ENCODE measurements around the gene MAGEA6. TPM values are rescaled to one million over a fixed set of nuclear protein-coding genes. Genes with fewer than 3 reads are reported as not detected.
"Not testable (repeated sequence)": the region's sequence is repeated elsewhere in the genome, so short reads cannot be mapped to it uniquely, and the experiment has no call there.

The MAGEA6 gene
- total RNA-seq, 1 donor from 2014 or later: not detected

DNA sequence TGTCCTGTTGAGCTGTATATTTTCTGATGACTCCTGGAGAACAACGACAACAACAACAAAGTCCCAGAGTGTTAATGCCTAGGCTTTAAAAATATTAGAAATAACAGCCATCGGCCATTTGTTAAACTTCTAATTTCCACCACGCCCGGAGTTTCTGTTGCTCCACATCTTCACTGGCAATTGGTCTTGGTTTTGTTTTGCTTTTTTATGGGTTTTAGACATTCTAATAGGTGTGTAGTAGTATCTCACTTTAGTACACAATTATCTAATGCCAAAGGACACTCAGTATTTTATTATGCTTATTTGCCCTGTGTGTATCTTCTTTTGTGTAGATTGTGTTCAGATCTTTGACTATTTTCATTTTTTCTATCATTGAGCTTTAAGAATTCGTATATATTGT lies 30.9 kb downstream of the MAGEA6 start:
- Histone ChIP-seq H3K27me3 (ENCODE audit: control insufficient read depth, insufficient read depth, low read length) (no peaks in the 10 kb centered on the region), H3K36me3 (ENCODE audit: control insufficient read depth, insufficient read depth, low read length) (no peaks in the 10 kb centered on the region), H3K4me3 (ENCODE audit: low read depth, low read length) (no peak overlapping the region)
- no peak for DNase-seq (ENCODE audit: low read depth)
- TF ChIP-seq CTCF (IDR thresholded peaks at IDR 0.05; ENCODE audit: insufficient read depth, low read length, poor library complexity, severe bottlenecking): no peak

DNA sequence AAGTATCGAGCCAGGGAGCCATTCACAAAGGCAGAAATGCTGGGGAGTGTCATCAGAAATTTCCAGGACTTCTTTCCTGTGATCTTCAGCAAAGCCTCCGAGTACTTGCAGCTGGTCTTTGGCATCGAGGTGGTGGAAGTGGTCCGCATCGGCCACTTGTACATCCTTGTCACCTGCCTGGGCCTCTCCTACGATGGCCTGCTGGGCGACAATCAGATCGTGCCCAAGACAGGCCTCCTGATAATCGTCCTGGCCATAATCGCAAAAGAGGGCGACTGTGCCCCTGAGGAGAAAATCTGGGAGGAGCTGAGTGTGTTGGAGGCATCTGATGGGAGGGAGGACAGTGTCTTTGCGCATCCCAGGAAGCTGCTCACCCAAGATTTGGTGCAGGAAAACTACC lies 33.0 kb downstream of the MAGEA6 start:
- not testable (repeated sequence) for H3K27me3 ChIP-seq (ENCODE audit: control insufficient read depth, insufficient read depth, low read length); H3K4me3 ChIP-seq (ENCODE audit: low read depth, low read length); DNase-seq (ENCODE audit: low read depth); H3K36me3 ChIP-seq (ENCODE audit: control insufficient read depth, insufficient read depth, low read length)

DNA sequence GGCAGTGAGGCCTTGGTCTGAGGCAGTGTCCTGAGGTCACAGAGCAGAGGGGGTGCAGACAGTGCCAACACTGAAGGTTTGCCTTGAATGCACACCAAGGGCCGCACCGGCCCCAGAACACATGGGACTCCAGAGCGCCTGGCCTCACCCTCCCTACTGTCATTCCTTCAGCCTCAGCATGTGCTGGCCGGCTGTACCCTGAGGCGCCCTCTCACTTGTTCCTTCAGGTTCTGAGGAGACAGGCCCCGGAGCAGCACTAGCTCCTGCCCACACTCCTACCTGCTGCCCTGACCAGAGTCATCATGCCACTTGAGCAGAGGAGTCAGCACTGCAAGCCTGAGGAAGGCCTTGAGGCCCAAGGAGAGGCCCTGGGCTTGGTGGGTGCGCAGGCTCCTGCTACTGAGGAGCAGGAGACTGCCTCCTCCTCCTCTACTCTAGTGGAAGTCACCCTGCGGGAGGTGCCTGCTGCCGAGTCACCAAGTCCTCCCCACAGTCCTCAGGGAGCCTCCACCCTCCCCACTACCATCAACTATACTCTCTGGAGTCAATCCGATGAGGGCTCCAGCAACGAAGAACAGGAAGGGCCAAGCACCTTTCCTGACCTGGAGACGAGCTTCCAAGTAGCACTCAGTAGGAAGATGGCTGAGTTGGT lies 33.5 kb downstream of the MAGEA6 start:
- Histone ChIP-seq H3K36me3 (ENCODE audit: control insufficient read depth, insufficient read depth, low read length) (no peaks in the 10 kb centered on the region), H3K27me3 (ENCODE audit: control insufficient read depth, insufficient read depth, low read length) (no peaks in the 10 kb centered on the region), H3K4me3 (ENCODE audit: low read depth, low read length) (no peak overlapping the region)
- no peak for TF ChIP-seq CTCF (IDR thresholded peaks at IDR 0.05; ENCODE audit: insufficient read depth, low read length, poor library complexity, severe bottlenecking)
- no peak for DNase-seq (ENCODE audit: low read depth)

DNA sequence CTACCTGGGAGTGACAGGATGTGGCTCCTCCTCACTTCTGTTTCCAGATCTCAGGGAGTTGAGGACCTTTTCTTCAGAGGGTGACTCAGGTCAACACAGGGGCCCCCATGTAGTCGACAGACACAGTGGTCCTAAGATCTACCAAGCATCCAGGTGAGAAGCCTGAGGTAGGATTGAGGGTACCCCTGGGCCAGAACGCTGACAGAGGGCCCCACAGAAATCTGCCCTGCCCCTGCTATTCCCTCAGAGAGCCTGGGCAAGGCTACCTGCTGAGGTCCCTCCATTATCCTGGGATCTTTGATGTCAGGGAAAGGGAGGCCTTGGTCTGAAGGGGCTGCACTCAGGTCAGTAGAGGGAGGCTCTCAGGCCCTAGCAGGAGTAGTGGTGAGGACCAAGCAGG lies 34.4 kb downstream of the MAGEA6 start:
- H3K27me3 ChIP-seq (ENCODE audit: control insufficient read depth, insufficient read depth, low read length): no peaks in the 10 kb centered on the region
- no peak for TF ChIP-seq CTCF (IDR thresholded peaks at IDR 0.05; ENCODE audit: insufficient read depth, low read length, poor library complexity, severe bottlenecking)
- H3K4me3 ChIP-seq (ENCODE audit: low read depth, low read length): no peak overlapping the region
- H3K36me3 ChIP-seq (ENCODE audit: control insufficient read depth, insufficient read depth, low read length): no peaks in the 10 kb centered on the region
- no peak for DNase-seq (ENCODE audit: low read depth)

GRCh38 chrX:152734143-152734858 lies 35.2 kb downstream of the MAGEA6 start:
- not testable (repeated sequence) for DNase-seq (ENCODE audit: low read depth); H3K36me3 ChIP-seq (ENCODE audit: control insufficient read depth, insufficient read depth, low read length); H3K27me3 ChIP-seq (ENCODE audit: control insufficient read depth, insufficient read depth, low read length); H3K4me3 ChIP-seq (ENCODE audit: low read depth, low read length)

- DNase-seq (ENCODE audit: low read depth): no peak
- Histone ChIP-seq H3K4me3 (ENCODE audit: low read depth, low read length) (no peak within 1 kb of the TSS), H3K36me3 (ENCODE audit: control insufficient read depth, insufficient read depth, low read length) (no peaks in the 10 kb centered on the region), H3K27me3 (ENCODE audit: control insufficient read depth, insufficient read depth, low read length) (no peaks in the 10 kb centered on the region)
- TF ChIP-seq CTCF (IDR thresholded peaks at IDR 0.05; ENCODE audit: insufficient read depth, low read length, poor library complexity, severe bottlenecking): no peak
Observed at GRCh38 chrX:152733261-152733975, 36.1 kb downstream of the MAGEA6 start, which contains the start of the genes CSAG1 and MAGEA12. Gene CSAG1 (minus strand): TSS chrX:152733721. CDS start chrX:152732460, 1,261 bp downstream. Gene MAGEA12 (plus strand): TSS chrX:152733757. CDS start chrX:152736162, 2,405 bp downstream.

Data from kidney epithelial cell (primary cell).